WTC11 (cell line): ENCODE measurements around the gene ABCG1. TPM values are rescaled to one million over a fixed set of nuclear protein-coding genes. Genes with fewer than 3 reads are reported as not detected.
A peak's percentile ranks its signal among the peaks of the same experiment; 100 is the strongest.

ENCODE experiments used
- ATAC-seq: fragments of 200-7000 bp; cut with Tn5 transposase; 2 replicates; pipeline ENCODE4 v1.10.0; 2021; ENCODE audit warnings: mild to moderate bottlenecking, moderate library complexity
- CTCF ChIA-PET: fragments of 300-600 bp; sonication (Branson Sonifier 250); formaldehyde crosslinking; loops from one replicate; lab custom pipeline; 2021; ENCODE audit warnings: antibody characterized with exemption; lab: Charles Lee
- POLR2A ChIA-PET: fragments of 350-600 bp; sonication (Branson Sonifier 250); formaldehyde crosslinking; loops from one replicate; lab custom pipeline; 2021; ENCODE audit warnings: antibody characterized with exemption; lab: Charles Lee
- DNase-seq: peaks from one replicate; pipeline ENCODE4 v3.0.0; 2021; ENCODE audit warnings: low spot score
- H3K27ac Mint-ChIP-seq: 2 replicates; pipeline ENCODE4 v1.8.0; 2021; ENCODE audit warnings: mixed read lengths
- H3K27me3 Mint-ChIP-seq: 2 replicates; pipeline ENCODE4 v1.8.0; 2021; ENCODE audit warnings: low read depth, mild to moderate bottlenecking, moderate library complexity, mixed read lengths
- H3K36me3 Mint-ChIP-seq: 2 replicates; pipeline ENCODE4 v1.8.0; 2021; ENCODE audit warnings: mixed read lengths
- H3K4me1 Mint-ChIP-seq: 2 replicates; pipeline ENCODE4 v1.8.0; 2022; ENCODE audit warnings: mixed read lengths
- H3K4me3 Mint-ChIP-seq: 2 replicates; pipeline ENCODE4 v1.8.0; 2021; ENCODE audit warnings: mild to moderate bottlenecking, moderate library complexity, mixed read lengths
- H3K9me3 Mint-ChIP-seq: 2 replicates; pipeline ENCODE4 v1.8.0; 2021; ENCODE audit warnings: mixed read lengths
- EMX1 ChIP-seq: fragments of 250-450 bp; sonication (Bioruptor Pico); IDR thresholded peaks from 2 replicates; pipeline ENCODE4 v1.8.0; 2021; ENCODE audit warnings: mild to moderate bottlenecking
- ETV6 ChIP-seq: sonication (generic); formaldehyde crosslinking; IDR thresholded peaks from 2 replicates; pipeline ENCODE4 v1.8.1; 2022; ENCODE audit warnings: mild to moderate bottlenecking, missing genetic modification reagents
- FOXP4 ChIP-seq: sonication (generic); formaldehyde crosslinking; IDR thresholded peaks from 2 replicates; pipeline ENCODE4 v1.8.0; 2022; ENCODE audit warnings: mild to moderate bottlenecking, missing genetic modification reagents
- JUN ChIP-seq: sonication (generic); formaldehyde crosslinking; IDR thresholded peaks from 2 replicates; pipeline ENCODE4 v1.8.0; 2023; ENCODE audit warnings: mild to moderate bottlenecking, missing genetic modification reagents
- NFE2L1 ChIP-seq: sonication (generic); formaldehyde crosslinking; IDR thresholded peaks from 2 replicates; pipeline ENCODE4 v1.8.1; 2023; ENCODE audit warnings: missing genetic modification reagents
- NR2C2 ChIP-seq: sonication (generic); formaldehyde crosslinking; IDR thresholded peaks from 2 replicates; pipeline ENCODE4 v1.8.0; 2022; ENCODE audit warnings: mild to moderate bottlenecking, missing genetic modification reagents
- NR3C1 ChIP-seq: sonication (generic); formaldehyde crosslinking; conservative IDR thresholded peaks from 2 replicates; pipeline ENCODE4 v1.8.1; 2023; ENCODE audit warnings: low read depth, mild to moderate bottlenecking, missing genetic modification reagents
- ZNF121 ChIP-seq: sonication (generic); formaldehyde crosslinking; IDR thresholded peaks from 2 replicates; pipeline ENCODE4 v1.8.0; 2023; ENCODE audit warnings: missing genetic modification reagents
- ZNF232 ChIP-seq: sonication (generic); formaldehyde crosslinking; IDR thresholded peaks from 2 replicates; pipeline ENCODE4 v1.8.0; 2022; ENCODE audit warnings: mild to moderate bottlenecking, missing genetic modification reagents
- ZNF423 ChIP-seq: fragments of 250-450 bp; sonication (Bioruptor Pico); IDR thresholded peaks from 2 replicates; pipeline ENCODE4 v2.1.2; 2022; ENCODE audit warnings: mild to moderate bottlenecking, moderate library complexity
- ZNF532 ChIP-seq: fragments of 250-450 bp; sonication (Bioruptor Pico); IDR thresholded peaks from 2 replicates; pipeline ENCODE4 v1.9.0; 2021; ENCODE audit warnings: mild to moderate bottlenecking, borderline replicate concordance
- total RNA-seq: library from RNA; stranded (reverse); gene quantifications from 3 replicates; pipeline ENCODE4 v1.2.3, GENCODE V29; 2021
- TF ChIP-seq, protein P1 (sequence below): sonication (generic); formaldehyde crosslinking; IDR thresholded peaks from 2 replicates; pipeline ENCODE4 v1.8.1; 2023; ENCODE audit warnings: mild to moderate bottlenecking, missing genetic modification reagents, borderline replicate concordance
- TF ChIP-seq, protein P2 (sequence below): sonication (generic); formaldehyde crosslinking; IDR thresholded peaks from 2 replicates; pipeline ENCODE4 v1.8.0; 2023; ENCODE audit warnings: missing genetic modification reagents, mild to moderate bottlenecking, borderline replicate concordance

Gene ABCG1
- total RNA-seq, 1 experiment from 2014 or later: 4.0 TPM

DNA sequence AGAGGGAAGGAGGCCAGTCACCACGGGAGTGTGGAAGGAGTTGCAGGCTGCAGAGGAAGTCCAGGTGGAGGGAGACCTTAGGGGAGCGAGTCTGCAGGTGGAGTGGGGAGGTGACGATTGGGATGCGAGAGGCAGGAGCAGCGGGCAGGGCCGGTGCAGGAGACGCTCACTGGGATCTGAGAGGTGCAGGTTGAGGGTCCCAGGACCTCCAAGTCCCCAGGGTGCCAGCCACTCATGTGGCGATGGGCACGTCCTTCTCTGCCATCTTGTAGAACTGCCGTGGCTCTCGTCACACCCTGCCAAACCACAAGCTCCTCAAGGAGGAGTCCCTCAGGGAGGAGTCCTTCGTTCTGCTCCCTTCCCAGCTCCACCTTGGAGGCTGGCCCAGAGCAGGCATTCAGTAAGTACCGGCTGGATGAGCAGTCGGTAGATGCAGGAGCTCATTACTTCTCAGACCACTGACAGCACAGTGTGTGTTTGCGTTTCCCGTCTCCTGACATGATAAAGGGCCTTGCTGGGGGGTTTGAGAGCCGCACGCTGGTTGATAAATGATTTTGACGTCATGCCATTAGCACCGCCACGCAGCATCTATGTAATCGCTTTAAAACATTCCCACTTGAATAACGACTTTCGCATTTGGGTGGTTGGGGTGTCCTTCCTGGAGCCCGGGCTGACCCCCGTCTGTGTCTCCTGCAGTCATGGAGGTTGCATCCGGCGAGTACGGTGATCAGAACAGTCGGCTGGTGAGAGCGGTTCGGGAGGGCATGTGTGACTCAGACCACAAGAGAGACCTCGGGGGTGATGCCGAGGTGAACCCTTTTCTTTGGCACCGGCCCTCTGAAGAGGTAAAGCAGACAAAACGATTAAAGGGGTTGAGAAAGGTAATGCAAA, 68.5 kb downstream of the ABCG1 start:
- ChIA-PET CTCF (interaction anchor here (1.4 kb wide), 1 partner anchor 22 kb away, joined by 3 read pairs; no protein-coding TSS in a partner anchor), POLR2A (no interaction called here)
- TF ChIP-seq ETV6 (CRISPR knock-in tag) (no peak), FOXP4 (CRISPR knock-in tag) (no peak), NR3C1 (CRISPR knock-in tag) (no peak), ZNF232 (CRISPR knock-in tag) (no peak), ZNF423 (no peak), ZNF121 (no peak), NR2C2 (CRISPR knock-in tag) (no peak), EMX1 (no peak), JUN (CRISPR knock-in tag) (no peak), ZNF532 (CRISPR knock-in tag) (no peak), NFE2L1 (CRISPR knock-in tag) (no peak)
- TF ChIP-seq, protein P1, sequence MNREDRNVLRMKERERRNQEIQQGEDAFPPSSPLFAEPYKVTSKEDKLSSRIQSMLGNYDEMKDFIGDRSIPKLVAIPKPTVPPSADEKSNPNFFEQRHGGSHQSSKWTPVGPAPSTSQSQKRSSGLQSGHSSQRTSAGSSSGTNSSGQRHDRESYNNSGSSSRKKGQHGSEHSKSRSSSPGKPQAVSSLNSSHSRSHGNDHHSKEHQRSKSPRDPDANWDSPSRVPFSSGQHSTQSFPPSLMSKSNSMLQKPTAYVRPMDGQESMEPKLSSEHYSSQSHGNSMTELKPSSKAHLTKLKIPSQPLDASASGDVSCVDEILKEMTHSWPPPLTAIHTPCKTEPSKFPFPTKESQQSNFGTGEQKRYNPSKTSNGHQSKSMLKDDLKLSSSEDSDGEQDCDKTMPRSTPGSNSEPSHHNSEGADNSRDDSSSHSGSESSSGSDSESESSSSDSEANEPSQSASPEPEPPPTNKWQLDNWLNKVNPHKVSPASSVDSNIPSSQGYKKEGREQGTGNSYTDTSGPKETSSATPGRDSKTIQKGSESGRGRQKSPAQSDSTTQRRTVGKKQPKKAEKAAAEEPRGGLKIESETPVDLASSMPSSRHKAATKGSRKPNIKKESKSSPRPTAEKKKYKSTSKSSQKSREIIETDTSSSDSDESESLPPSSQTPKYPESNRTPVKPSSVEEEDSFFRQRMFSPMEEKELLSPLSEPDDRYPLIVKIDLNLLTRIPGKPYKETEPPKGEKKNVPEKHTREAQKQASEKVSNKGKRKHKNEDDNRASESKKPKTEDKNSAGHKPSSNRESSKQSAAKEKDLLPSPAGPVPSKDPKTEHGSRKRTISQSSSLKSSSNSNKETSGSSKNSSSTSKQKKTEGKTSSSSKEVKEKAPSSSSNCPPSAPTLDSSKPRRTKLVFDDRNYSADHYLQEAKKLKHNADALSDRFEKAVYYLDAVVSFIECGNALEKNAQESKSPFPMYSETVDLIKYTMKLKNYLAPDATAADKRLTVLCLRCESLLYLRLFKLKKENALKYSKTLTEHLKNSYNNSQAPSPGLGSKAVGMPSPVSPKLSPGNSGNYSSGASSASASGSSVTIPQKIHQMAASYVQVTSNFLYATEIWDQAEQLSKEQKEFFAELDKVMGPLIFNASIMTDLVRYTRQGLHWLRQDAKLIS: no peak
- TF ChIP-seq, protein P2, sequence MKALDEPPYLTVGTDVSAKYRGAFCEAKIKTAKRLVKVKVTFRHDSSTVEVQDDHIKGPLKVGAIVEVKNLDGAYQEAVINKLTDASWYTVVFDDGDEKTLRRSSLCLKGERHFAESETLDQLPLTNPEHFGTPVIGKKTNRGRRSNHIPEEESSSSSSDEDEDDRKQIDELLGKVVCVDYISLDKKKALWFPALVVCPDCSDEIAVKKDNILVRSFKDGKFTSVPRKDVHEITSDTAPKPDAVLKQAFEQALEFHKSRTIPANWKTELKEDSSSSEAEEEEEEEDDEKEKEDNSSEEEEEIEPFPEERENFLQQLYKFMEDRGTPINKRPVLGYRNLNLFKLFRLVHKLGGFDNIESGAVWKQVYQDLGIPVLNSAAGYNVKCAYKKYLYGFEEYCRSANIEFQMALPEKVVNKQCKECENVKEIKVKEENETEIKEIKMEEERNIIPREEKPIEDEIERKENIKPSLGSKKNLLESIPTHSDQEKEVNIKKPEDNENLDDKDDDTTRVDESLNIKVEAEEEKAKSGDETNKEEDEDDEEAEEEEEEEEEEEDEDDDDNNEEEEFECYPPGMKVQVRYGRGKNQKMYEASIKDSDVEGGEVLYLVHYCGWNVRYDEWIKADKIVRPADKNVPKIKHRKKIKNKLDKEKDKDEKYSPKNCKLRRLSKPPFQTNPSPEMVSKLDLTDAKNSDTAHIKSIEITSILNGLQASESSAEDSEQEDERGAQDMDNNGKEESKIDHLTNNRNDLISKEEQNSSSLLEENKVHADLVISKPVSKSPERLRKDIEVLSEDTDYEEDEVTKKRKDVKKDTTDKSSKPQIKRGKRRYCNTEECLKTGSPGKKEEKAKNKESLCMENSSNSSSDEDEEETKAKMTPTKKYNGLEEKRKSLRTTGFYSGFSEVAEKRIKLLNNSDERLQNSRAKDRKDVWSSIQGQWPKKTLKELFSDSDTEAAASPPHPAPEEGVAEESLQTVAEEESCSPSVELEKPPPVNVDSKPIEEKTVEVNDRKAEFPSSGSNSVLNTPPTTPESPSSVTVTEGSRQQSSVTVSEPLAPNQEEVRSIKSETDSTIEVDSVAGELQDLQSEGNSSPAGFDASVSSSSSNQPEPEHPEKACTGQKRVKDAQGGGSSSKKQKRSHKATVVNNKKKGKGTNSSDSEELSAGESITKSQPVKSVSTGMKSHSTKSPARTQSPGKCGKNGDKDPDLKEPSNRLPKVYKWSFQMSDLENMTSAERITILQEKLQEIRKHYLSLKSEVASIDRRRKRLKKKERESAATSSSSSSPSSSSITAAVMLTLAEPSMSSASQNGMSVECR (CRISPR knock-in tag): no peak
- no peaks in the 10 kb centered on the region for H3K4me1 Mint-ChIP-seq
- ATAC-seq (no peak), DNase-seq (no peak)
- H3K4me3 Mint-ChIP-seq: no peak overlapping the region
- peaks cover 12% of the 10 kb centered on the region for H3K9me3 Mint-ChIP-seq
- H3K27me3 Mint-ChIP-seq: no peaks in the 10 kb centered on the region
- H3K36me3 Mint-ChIP-seq: peaks cover 13% of the 10 kb centered on the region
- H3K27ac Mint-ChIP-seq: peak overlapping the region; percentile 41; the same call in 1 of the 2 replicates
